WTC11 (cell line): Measurements from ENCODE around the gene CAMTA1. TPM values are rescaled to one million over a fixed set of nuclear protein-coding genes. Genes with fewer than 3 reads are reported as not detected.
A peak's percentile ranks its signal among the peaks of the same experiment; 100 is the strongest.

Source experiments
- ATAC-seq: fragments of 200-7000 bp; cut with Tn5 transposase; 2 replicates; pipeline ENCODE4 v1.10.0; 2021; ENCODE audit warnings: mild to moderate bottlenecking, moderate library complexity
- CTCF ChIA-PET: fragments of 300-600 bp; sonication (Branson Sonifier 250); formaldehyde crosslinking; loops from one replicate; lab custom pipeline; 2021; ENCODE audit warnings: antibody characterized with exemption; lab: Charles Lee
- POLR2A ChIA-PET: fragments of 350-600 bp; sonication (Branson Sonifier 250); formaldehyde crosslinking; loops from one replicate; lab custom pipeline; 2021; ENCODE audit warnings: antibody characterized with exemption; lab: Charles Lee
- DNase-seq: peaks from one replicate; pipeline ENCODE4 v3.0.0; 2021; ENCODE audit warnings: low spot score
- H3K27ac Mint-ChIP-seq: 2 replicates; pipeline ENCODE4 v1.8.0; 2021; ENCODE audit warnings: mixed read lengths
- H3K27me3 Mint-ChIP-seq: 2 replicates; pipeline ENCODE4 v1.8.0; 2021; ENCODE audit warnings: low read depth, mild to moderate bottlenecking, moderate library complexity, mixed read lengths
- H3K36me3 Mint-ChIP-seq: 2 replicates; pipeline ENCODE4 v1.8.0; 2021; ENCODE audit warnings: mixed read lengths
- H3K4me1 Mint-ChIP-seq: 2 replicates; pipeline ENCODE4 v1.8.0; 2022; ENCODE audit warnings: mixed read lengths
- H3K4me3 Mint-ChIP-seq: 2 replicates; pipeline ENCODE4 v1.8.0; 2021; ENCODE audit warnings: mild to moderate bottlenecking, moderate library complexity, mixed read lengths
- H3K9me3 Mint-ChIP-seq: 2 replicates; pipeline ENCODE4 v1.8.0; 2021; ENCODE audit warnings: mixed read lengths
- AFF4 ChIP-seq: sonication (generic); formaldehyde crosslinking; IDR thresholded peaks from 2 replicates; pipeline ENCODE4 v1.8.1; 2023; ENCODE audit warnings: mild to moderate bottlenecking, missing genetic modification reagents, borderline replicate concordance
- ATF2 ChIP-seq: sonication (generic); formaldehyde crosslinking; IDR thresholded peaks from 2 replicates; pipeline ENCODE4 v1.8.1; 2022; ENCODE audit warnings: low read depth, missing genetic modification reagents, borderline replicate concordance
- CDX4 ChIP-seq: fragments of 250-450 bp; sonication (Bioruptor Pico); IDR thresholded peaks from 2 replicates; pipeline ENCODE4 v1.9.0; 2021; ENCODE audit warnings: moderate library complexity, mild to moderate bottlenecking, inconsistent platforms, borderline replicate concordance
- CTCF ChIP-seq: fragments of 200-600 bp; IDR thresholded peaks from 2 replicates; pipeline ENCODE4 v1.8.0; 2022; ENCODE audit warnings: antibody characterized with exemption
- ERG ChIP-seq: fragments of 250-450 bp; sonication (Bioruptor Pico); IDR thresholded peaks from 2 replicates; pipeline ENCODE4 v1.8.0; 2021; ENCODE audit warnings: mild to moderate bottlenecking
- FOXP4 ChIP-seq: sonication (generic); formaldehyde crosslinking; IDR thresholded peaks from 2 replicates; pipeline ENCODE4 v1.8.0; 2022; ENCODE audit warnings: mild to moderate bottlenecking, missing genetic modification reagents
- MAX ChIP-seq: sonication (generic); formaldehyde crosslinking; IDR thresholded peaks from 2 replicates; pipeline ENCODE4 v1.8.0; 2022; ENCODE audit warnings: mild to moderate bottlenecking, missing genetic modification reagents
- NR2C2 ChIP-seq: sonication (generic); formaldehyde crosslinking; IDR thresholded peaks from 2 replicates; pipeline ENCODE4 v1.8.0; 2022; ENCODE audit warnings: mild to moderate bottlenecking, missing genetic modification reagents
- PRRX2 ChIP-seq: fragments of 250-450 bp; sonication (Bioruptor Pico); IDR thresholded peaks from 2 replicates; pipeline ENCODE4 v1.8.0; 2021; ENCODE audit warnings: mild to moderate bottlenecking
- TEAD4 ChIP-seq: sonication (generic); formaldehyde crosslinking; IDR thresholded peaks from 2 replicates; pipeline ENCODE4 v1.8.0; 2022; ENCODE audit warnings: mild to moderate bottlenecking, missing genetic modification reagents
- TP53 ChIP-seq: sonication (generic); formaldehyde crosslinking; IDR thresholded peaks from 2 replicates; pipeline ENCODE4 v1.8.1; 2023; ENCODE audit warnings: mild to moderate bottlenecking, missing genetic modification reagents
- USF1 ChIP-seq: sonication (generic); formaldehyde crosslinking; IDR thresholded peaks from 2 replicates; pipeline ENCODE4 v1.8.0; 2022; ENCODE audit warnings: mild to moderate bottlenecking, missing genetic modification reagents
- ZNF138 ChIP-seq: sonication (generic); formaldehyde crosslinking; conservative IDR thresholded peaks from 2 replicates; pipeline ENCODE4 v1.8.1; 2022; ENCODE audit warnings: mild to moderate bottlenecking, moderate library complexity, missing genetic modification reagents
- ZNF423 ChIP-seq: fragments of 250-450 bp; sonication (Bioruptor Pico); IDR thresholded peaks from 2 replicates; pipeline ENCODE4 v2.1.2; 2022; ENCODE audit warnings: mild to moderate bottlenecking, moderate library complexity
- ZNF671 ChIP-seq: fragments of 250-450 bp; sonication (Bioruptor Pico); IDR thresholded peaks from 2 replicates; pipeline ENCODE4 v1.8.0; 2021; ENCODE audit warnings: mild to moderate bottlenecking
- total RNA-seq: library from RNA; stranded (reverse); gene quantifications from 3 replicates; pipeline ENCODE4 v1.2.3, GENCODE V29; 2021

The CAMTA1 gene
- total RNA-seq, 1 experiment from 2014 or later, result 86.4 TPM

GRCh38 chr1:7278827-7279765 lies 493.8 kb downstream of the CAMTA1 start:
- Mint-ChIP-seq H3K4me3 (no peak overlapping the region), H3K4me1 (peaks cover 45% of the 10 kb centered on the region), H3K9me3 (peaks cover 16% of the 10 kb centered on the region), H3K36me3 (peaks cover 5% of the 10 kb centered on the region; the same call in 1 of the 2 replicates), H3K27ac (no peak overlapping the region), H3K27me3 (no peaks in the 10 kb centered on the region; the same call in 1 of the 2 replicates)
- POLR2A ChIA-PET, result interaction anchor here (0.7 kb wide), 1 partner anchor 422 kb away, joined by 3 read pairs; no protein-coding TSS in a partner anchor
- DNase-seq, result no peak
- CTCF ChIA-PET, result interaction anchor here (0.7 kb wide), 2 partner anchors 196 to 236 kb away, joined by 3 read pairs; no protein-coding TSS in a partner anchor
- TF ChIP-seq PRRX2 (CRISPR knock-in tag) (no peak), ZNF423 (CRISPR knock-in tag) (no peak), ATF2 (CRISPR knock-in tag) (no peak), MAX (0 out of 2 replicates have a peak, but pooled peaks have one; percentile 9), USF1 (CRISPR knock-in tag) (no peak)
- no peak for ATAC-seq

- ChIA-PET POLR2A (no interaction called here), CTCF (no interaction called here)
- Mint-ChIP-seq H3K9me3 (peaks cover 16% of the 10 kb centered on the region), H3K36me3 (peaks cover 5% of the 10 kb centered on the region; the same call in 1 of the 2 replicates), H3K4me3 (no peak overlapping the region), H3K27ac (no peak overlapping the region), H3K4me1 (peaks cover 48% of the 10 kb centered on the region), H3K27me3 (no peaks in the 10 kb centered on the region; the same call in 1 of the 2 replicates)
- ATAC-seq (peak; percentile 53), DNase-seq (no peak)
- no peak for TF ChIP-seq ZNF138 (CRISPR knock-in tag)
- no peak for TF ChIP-seq NR2C2 (CRISPR knock-in tag)
- no peak for TF ChIP-seq FOXP4 (CRISPR knock-in tag)
- no peak for TF ChIP-seq CTCF
- TF ChIP-seq ERG (CRISPR knock-in tag), result no peak
- no peak for TF ChIP-seq ATF2 (CRISPR knock-in tag)
- TF ChIP-seq AFF4 (CRISPR knock-in tag), result no peak
- no peak for TF ChIP-seq ZNF671 (CRISPR knock-in tag)
- TF ChIP-seq CDX4 (CRISPR knock-in tag), result no peak
- TF ChIP-seq TEAD4 (CRISPR knock-in tag), result no peak
- no peak for TF ChIP-seq TP53 (CRISPR knock-in tag)
These were observed 494.5 kb downstream of the CAMTA1 start for GRCh38 chr1:7279769-7280168.
